GM23248 (cell line): Measurements from ENCODE around the gene ZNF354C.

Experiments used
- EZH2 ChIP-seq: fragments of 200-600 bp; sonication (generic); IDR thresholded peaks from 2 replicates; pipeline ENCODE4 v1.6.1; 2018; ENCODE audit warnings: antibody characterized with exemption, mild to moderate bottlenecking; ENCODE audit not compliant: insufficient read depth, poor library complexity, severe bottlenecking
- EZH2phosphoT487 ChIP-seq: fragments of 200-600 bp; sonication (generic); IDR thresholded peaks from 2 replicates; pipeline ENCODE4 v1.6.1; 2018; ENCODE audit warnings: antibody characterized with exemption, moderate library complexity, mild to moderate bottlenecking, low read depth; ENCODE audit not compliant: insufficient read depth

DNA sequence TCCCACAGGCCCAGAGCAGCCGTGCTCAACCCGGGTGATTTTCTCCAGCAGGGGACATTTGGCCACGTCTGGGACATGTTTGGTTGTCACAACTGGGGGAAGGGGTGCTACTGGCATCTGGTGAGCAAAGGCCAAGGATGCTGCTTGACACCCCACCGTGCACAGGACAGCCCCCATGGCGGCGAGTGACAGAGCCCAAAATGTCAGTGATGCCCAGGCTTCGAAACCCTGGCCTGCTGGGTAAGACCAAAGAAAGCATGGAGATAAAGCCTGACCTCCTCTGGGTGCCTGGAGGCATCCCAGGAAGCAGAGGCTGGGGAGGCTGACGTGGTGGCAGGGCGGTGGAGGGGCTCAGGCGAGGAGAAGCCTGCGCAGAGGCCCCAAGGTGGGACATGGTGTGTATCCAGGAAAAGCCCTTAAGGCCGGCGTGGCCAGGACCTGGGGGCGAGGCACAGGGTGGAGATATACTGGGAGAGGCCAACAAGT, 66.4 kb downstream of the ZNF354C start:
- TF ChIP-seq EZH2phosphoT487 (no peak), EZH2 (no peak)
